H1 (cell line): ENCODE data around the gene HABP2. TPM values are rescaled to one million over a fixed set of nuclear protein-coding genes. Genes with fewer than 3 reads are reported as not detected.

Experiments
- CTCF ChIA-PET: fragments of 300-600 bp; sonication (Branson Sonifier 250); formaldehyde crosslinking; loops from one replicate; lab custom pipeline; 2021; ENCODE audit not compliant: partially characterized antibody; lab: Charles Lee
- POLR2A ChIA-PET: fragments of 300-600 bp; sonication (Branson Sonifier 250); formaldehyde crosslinking; loops from one replicate; lab custom pipeline; 2021; ENCODE audit warnings: inconsistent platforms; ENCODE audit not compliant: partially characterized antibody; lab: Charles Lee
- DNase-seq, 2 experiments: peaks; one replicate each; pipeline versions ENCODE4 v3.0.0 to v3.0.0-alpha.2; 2010 to 2022; ENCODE audit warnings: low spot score in 2 of 2, low read depth in 1 of 2, mixed read lengths in 1 of 2
- FAIRE-seq: peaks from 2 replicates; lab custom pipeline; 2011; peaks lifted over from hg19 to GRCh38; lab: Jason Lieb, UNC
- H2AFZ ChIP-seq: 2 replicates; pipeline ENCODE4 v1.8.1; 2012; ENCODE audit warnings: low read length, inconsistent platforms
- H2AK5ac ChIP-seq: 2 replicates; pipeline ENCODE4 v1.6.1; 2013; ENCODE audit warnings: low read depth, low read length
- H2BK120ac ChIP-seq: replicated peaks from 2 replicates; pipeline ENCODE3; 2013; ENCODE audit warnings: low read depth, low read length, inconsistent platforms
- H2BK12ac ChIP-seq: 2 replicates; pipeline ENCODE4 v1.6.1; 2013; ENCODE audit warnings: low read depth, low read length
- H2BK15ac ChIP-seq: 2 replicates; pipeline ENCODE4 v1.6.1; 2013; ENCODE audit warnings: low read length
- H2BK20ac ChIP-seq: 2 replicates; pipeline ENCODE4 v1.6.1; 2013; ENCODE audit warnings: low read length
- H2BK5ac ChIP-seq: 2 replicates; pipeline ENCODE4 v1.6.1; 2013; ENCODE audit warnings: low read depth, low read length
- H3K14ac ChIP-seq: 2 replicates; pipeline ENCODE4 v1.6.1; 2013; ENCODE audit warnings: inconsistent platforms; ENCODE audit not compliant: insufficient read length
- H3K18ac ChIP-seq: 2 replicates; pipeline ENCODE4 v1.6.1; 2013; ENCODE audit warnings: low read length; ENCODE audit errors: extremely low read depth
- H3K23ac ChIP-seq: 2 replicates; pipeline ENCODE4 v1.6.1; 2013; ENCODE audit warnings: inconsistent platforms; ENCODE audit not compliant: insufficient read length
- H3K23me2 ChIP-seq: 2 replicates; pipeline ENCODE4 v1.6.1; 2013; ENCODE audit warnings: low read depth, low read length
- H3K27ac ChIP-seq: 2 replicates; pipeline ENCODE4 v1.6.1; 2011; ENCODE audit warnings: low read depth, low read length, inconsistent platforms
- H3K27me3 ChIP-seq, 4 experiments: replicated peaks in 1 of 4; 1 replicate in 1 of 4; 2 replicates in 3 of 4; pipeline versions ENCODE4 v1.6.1 to v1.8.1; 2011 to 2013; ENCODE audit warnings: low read length in 3 of 4, mild to moderate bottlenecking in 3 of 4, inconsistent platforms in 2 of 4, mixed read lengths in 2 of 4, moderate library complexity in 1 of 4; ENCODE audit not compliant: control insufficient read depth in 3 of 4, insufficient read depth in 3 of 4; ENCODE audit errors: extremely low read depth in 1 of 4
- H3K36me3 ChIP-seq, 4 experiments: 2 replicates each; pipeline versions ENCODE4 v1.6.1 to v1.8.1; 2011 to 2013; ENCODE audit warnings: mild to moderate bottlenecking in 4 of 4, low read length in 3 of 4, moderate library complexity in 2 of 4, control low read depth in 1 of 4, inconsistent platforms in 1 of 4; ENCODE audit not compliant: insufficient read depth in 4 of 4, control insufficient read depth in 2 of 4
- H3K4ac ChIP-seq: replicated peaks from 2 replicates; pipeline ENCODE3; 2013; ENCODE audit warnings: low read length, low read depth, mixed read lengths, inconsistent platforms; ENCODE audit not compliant: insufficient read length
- H3K4me1 ChIP-seq, 4 experiments: replicated peaks in 1 of 4; 1 replicate in 1 of 4; 2 replicates in 3 of 4; pipeline versions ENCODE4 v1.6.1 to v1.8.1; 2011 to 2013; ENCODE audit warnings: low read length in 3 of 4, inconsistent platforms in 2 of 4, mixed read lengths in 1 of 4; ENCODE audit not compliant: insufficient read depth in 4 of 4, control insufficient read depth in 3 of 4
- H3K4me2 ChIP-seq, 2 experiments: 2 replicates each; pipeline versions ENCODE4 v1.6.1 to v1.8.1; 2011 to 2013; ENCODE audit warnings: low read depth in 2 of 2, low read length in 2 of 2, control low read depth in 1 of 2, inconsistent platforms in 1 of 2, mild to moderate bottlenecking in 1 of 2; ENCODE audit not compliant: insufficient read depth in 1 of 2
- H3K4me3 ChIP-seq, 4 experiments: fragments of 200-600, 300-600 bp in 1 of 4; sonication (generic), shearing (Covaris generic), sonication (Bioruptor Twin) in 1 of 4; 2 replicates each; pipeline versions ENCODE4 v1.5.1 to v1.8.1; 2011 to 2016; ENCODE audit warnings: low read length in 4 of 4, low read depth in 3 of 4, control low read depth in 2 of 4, inconsistent platforms in 2 of 4, mild to moderate bottlenecking in 2 of 4, mixed read lengths in 1 of 4, moderate library complexity in 1 of 4; ENCODE audit not compliant: insufficient read depth in 2 of 4; ENCODE audit errors: extremely low read depth in 1 of 4
- H3K56ac ChIP-seq: replicated peaks from 2 replicates; pipeline ENCODE3; 2013; ENCODE audit warnings: low read depth, mild to moderate bottlenecking, mixed read lengths, low read length, inconsistent platforms; ENCODE audit not compliant: insufficient read length
- H3K79me1 ChIP-seq: 2 replicates; pipeline ENCODE4 v1.6.1; 2013; ENCODE audit warnings: low read depth, low read length, control low read depth
- H3K79me2 ChIP-seq, 2 experiments: 2 replicates each; pipeline versions ENCODE4 v1.6.1 to v1.8.1; 2012 to 2013; ENCODE audit warnings: low read length in 2 of 2, mild to moderate bottlenecking in 2 of 2, inconsistent platforms in 1 of 2; ENCODE audit not compliant: insufficient read depth in 2 of 2, control insufficient read depth in 1 of 2
- H3K9ac ChIP-seq, 4 experiments: replicated peaks in 1 of 4; 1 replicate in 1 of 4; 2 replicates in 3 of 4; pipeline versions ENCODE4 v1.6.1 to v1.8.1; 2011 to 2013; ENCODE audit warnings: low read depth in 3 of 4, low read length in 3 of 4, control low read depth in 2 of 4, mild to moderate bottlenecking in 2 of 4, moderate library complexity in 2 of 4, inconsistent platforms in 1 of 4; ENCODE audit errors: extremely low read depth in 1 of 4
- H3K9me3 ChIP-seq, 2 experiments: 2 replicates each; pipeline versions ENCODE4 v1.6.1 to v1.8.1; 2012 to 2013; ENCODE audit warnings: mild to moderate bottlenecking in 2 of 2, moderate library complexity in 2 of 2, control low read depth in 1 of 2, inconsistent platforms in 1 of 2, low read depth in 1 of 2, low read length in 1 of 2, mixed read lengths in 1 of 2; ENCODE audit not compliant: insufficient read depth in 2 of 2
- H4K20me1 ChIP-seq, 2 experiments: replicated peaks in 1 of 2; 2 replicates each; pipeline versions ENCODE3 to v1.8.1; 2011 to 2013; ENCODE audit warnings: inconsistent platforms in 2 of 2, low read length in 2 of 2, mild to moderate bottlenecking in 1 of 2; ENCODE audit not compliant: insufficient read depth in 2 of 2, control insufficient read depth in 1 of 2
- H4K5ac ChIP-seq: 2 replicates; pipeline ENCODE4 v1.6.1; 2013; ENCODE audit warnings: low read length, low read depth, mixed read lengths, inconsistent platforms; ENCODE audit not compliant: insufficient read length
- H4K8ac ChIP-seq: 2 replicates; pipeline ENCODE4 v1.8.0; 2013; ENCODE audit warnings: mild to moderate bottlenecking, moderate library complexity, low read length, inconsistent platforms; ENCODE audit not compliant: insufficient read depth; ENCODE audit errors: extremely low read depth
- H4K91ac ChIP-seq: replicated peaks from 2 replicates; pipeline ENCODE3; 2013; ENCODE audit warnings: low read length, mixed read lengths, inconsistent platforms; ENCODE audit not compliant: insufficient read length
- ATF3 ChIP-seq: IDR thresholded peaks from 2 replicates; pipeline ENCODE4 v1.6.1; 2011; ENCODE audit warnings: low read depth, mild to moderate bottlenecking, low read length; ENCODE audit not compliant: insufficient read depth
- JUND ChIP-seq: IDR thresholded peaks from 2 replicates; pipeline ENCODE4 v1.6.1; 2011; ENCODE audit warnings: mild to moderate bottlenecking, improper control_type of control experiment, low read length
- KDM4A ChIP-seq: IDR thresholded peaks from one replicate; pipeline ENCODE4 v1.7.1; 2012; ENCODE audit warnings: low read depth, mild to moderate bottlenecking, moderate library complexity, low read length, inconsistent platforms; ENCODE audit not compliant: severe bottlenecking
- SP2 ChIP-seq: IDR thresholded peaks from 2 replicates; pipeline ENCODE4 v1.6.1; 2012; ENCODE audit warnings: mild to moderate bottlenecking, low read length, inconsistent platforms
- TBP ChIP-seq: IDR thresholded peaks from 2 replicates; pipeline ENCODE4 v1.6.1; 2011; ENCODE audit warnings: low read depth, low read length, improper control_type of control experiment
- WGBS, 2 experiments: shearing (Covaris generic) in 1 of 2; methylation state at CpG; one replicate each; pipeline versions ENCODE4 v1.1.6 to v1.1.7; 2013 to 2015; ENCODE audit warnings: low lambda C conversion rate in 2 of 2, mixed read lengths in 2 of 2, inconsistent platforms in 1 of 2, low coverage in 1 of 2, missing lambda C conversion rate in 1 of 2; ENCODE audit not compliant: insufficient replicate concordance in 2 of 2, insufficient coverage in 1 of 2, insufficient read length in 1 of 2; ENCODE audit errors: extremely low coverage in 1 of 2, missing lambda C conversion rate in 1 of 2; 5-methylcytosine and 5-hydroxymethylcytosine counted together
- polyA plus RNA-seq, 7 experiments: library from polyadenylated mRNA; depleted of rRNA in 3 of 7; stranded (reverse) in 5 of 7; unstranded in 2 of 7; fragments of >200 nt in 5 of 7; fragments of 200-250 nt in 2 of 7; gene quantifications; 1 replicate in 5 of 7; 2 replicates in 1 of 7; 4 replicates in 1 of 7; pipeline versions ENCODE4 v1.2.1 to v1.2.3, GENCODE V29; 2011 to 2013; ENCODE audit warnings: missing spikeins in 2 of 7, mixed read lengths in 2 of 7
- total RNA-seq: library from RNA; stranded (reverse); fragmentation: NEBNext Ultra II Directional; extraction: Animal tissue kit (Norgen Biotek cat#: 25700); gene quantifications from 2 replicates; pipeline ENCODE4 v1.2.1, GENCODE V29; 2021
- TF ChIP-seq, protein P1 (sequence below), 3 experiments: IDR thresholded peaks; 1 replicate in 2 of 3; 2 replicates in 1 of 3; pipeline versions ENCODE4 v1.5.1 to v1.6.1; 2011; ENCODE audit warnings: low read length in 3 of 3, mild to moderate bottlenecking in 3 of 3, inconsistent platforms in 2 of 3, low read depth in 1 of 3, moderate library complexity in 1 of 3; ENCODE audit not compliant: insufficient read depth in 1 of 3; ENCODE audit errors: control extremely low read depth in 1 of 3

HABP2 gene
- total and polyA plus RNA-seq, 2 of the 8 experiments (the other 6 are each of a cell fraction or from before 2014, with no cell fraction given), result not detected

GRCh38 chr10:113610631-113611601 lies 58.1 kb downstream of the HABP2 start:
- DNase-seq, result peak in 1 of 2 experiments; percentile 64
- no peak overlapping the region for H4K8ac ChIP-seq
- H3K27me3 ChIP-seq, result peaks cover 0 to 9% (median under 1%) of the 10 kb centered on the region in 4 experiments; a peak in 3 of 7 replicates
- 64% methylated on average over 26 of the region's 26 CpGs; no CpG with 5 or more reads in 1 of the 2 experiments for WGBS, 2 experiments
- no peak overlapping the region for H3K18ac ChIP-seq
- ChIA-PET CTCF (interaction anchor here (0.6 to 1.7 kb wide), 5 partner anchors 9 to 1020 kb away, joined by 3 to 4 read pairs (median 3); no protein-coding TSS in a partner anchor), POLR2A (no interaction called here)
- H3K79me1 ChIP-seq, result no peaks in the 10 kb centered on the region
- H3K9me3 ChIP-seq, result no peaks in the 10 kb centered on the region
- no peak overlapping the region for H3K9ac ChIP-seq
- H3K23ac ChIP-seq, result no peak overlapping the region
- no peak overlapping the region for H2BK120ac ChIP-seq
- FAIRE-seq, result peak; percentile 24
- H3K4me1 ChIP-seq, result peaks cover 2 to 23% (median 13%) of the 10 kb centered on the region in 4 experiments
- H3K79me2 ChIP-seq, result no peaks in the 10 kb centered on the region
- no peak overlapping the region for H3K27ac ChIP-seq
- H3K56ac ChIP-seq, result no peak overlapping the region
- no peak overlapping the region for H2AFZ ChIP-seq
- H2BK12ac ChIP-seq, result 0 out of 2 replicates have a peak overlapping the region, but pooled peaks have one; percentile 31
- no peak overlapping the region for H3K14ac ChIP-seq
- H2AK5ac ChIP-seq, result no peak overlapping the region
- H3K23me2 ChIP-seq, result no peaks in the 10 kb centered on the region
- H3K4ac ChIP-seq, result no peak overlapping the region
- no peak overlapping the region for H2BK5ac ChIP-seq
- no peak overlapping the region for H2BK20ac ChIP-seq
- H2BK15ac ChIP-seq, result no peak overlapping the region
- H4K91ac ChIP-seq, result no peak overlapping the region
- H3K4me2 ChIP-seq, result no peak overlapping the region; a peak in 1 of 4 replicates
- H3K4me3 ChIP-seq, result no peak overlapping the region
- H4K5ac ChIP-seq, result no peak overlapping the region
- H3K36me3 ChIP-seq, result no peaks in the 10 kb centered on the region
- TF ChIP-seq KDM4A (no peak), ATF3 (no peak), JUND (no peak), SP2 (no peak), TBP (no peak)
- TF ChIP-seq, protein P1, sequence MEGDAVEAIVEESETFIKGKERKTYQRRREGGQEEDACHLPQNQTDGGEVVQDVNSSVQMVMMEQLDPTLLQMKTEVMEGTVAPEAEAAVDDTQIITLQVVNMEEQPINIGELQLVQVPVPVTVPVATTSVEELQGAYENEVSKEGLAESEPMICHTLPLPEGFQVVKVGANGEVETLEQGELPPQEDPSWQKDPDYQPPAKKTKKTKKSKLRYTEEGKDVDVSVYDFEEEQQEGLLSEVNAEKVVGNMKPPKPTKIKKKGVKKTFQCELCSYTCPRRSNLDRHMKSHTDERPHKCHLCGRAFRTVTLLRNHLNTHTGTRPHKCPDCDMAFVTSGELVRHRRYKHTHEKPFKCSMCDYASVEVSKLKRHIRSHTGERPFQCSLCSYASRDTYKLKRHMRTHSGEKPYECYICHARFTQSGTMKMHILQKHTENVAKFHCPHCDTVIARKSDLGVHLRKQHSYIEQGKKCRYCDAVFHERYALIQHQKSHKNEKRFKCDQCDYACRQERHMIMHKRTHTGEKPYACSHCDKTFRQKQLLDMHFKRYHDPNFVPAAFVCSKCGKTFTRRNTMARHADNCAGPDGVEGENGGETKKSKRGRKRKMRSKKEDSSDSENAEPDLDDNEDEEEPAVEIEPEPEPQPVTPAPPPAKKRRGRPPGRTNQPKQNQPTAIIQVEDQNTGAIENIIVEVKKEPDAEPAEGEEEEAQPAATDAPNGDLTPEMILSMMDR (IDR thresholded peaks at IDR 0.05; ENCODE audit: control extremely low read depth in 1 of 3, insufficient read depth in 1 of 3, low read depth in 1 of 3, low read length in 3 of 3), result peak; percentile 33 to 43 (median 39); a peak in 3 of 4 replicates
- no peaks in the 10 kb centered on the region for H4K20me1 ChIP-seq
